Lower leg skin (tissue), 3 donors: ENCODE data around the gene DDN.

Source experiments
- POLR2A ChIP-seq, 2 donors: fragments of 450-650 bp; IDR thresholded peaks; one replicate each; pipeline ENCODE4 v1.6.1; 2016 to 2017; ENCODE audit warnings: antibody characterized with exemption in 2 of 2, mild to moderate bottlenecking in 1 of 2, moderate library complexity in 1 of 2
- TF ChIP-seq, protein P1 (sequence below), 3 donors: fragments of 450-650 bp; IDR thresholded peaks; one replicate each; pipeline ENCODE4 v1.5.1; 2016; ENCODE audit warnings: antibody characterized with exemption in 3 of 3, mild to moderate bottlenecking in 3 of 3, moderate library complexity in 2 of 3

DNA sequence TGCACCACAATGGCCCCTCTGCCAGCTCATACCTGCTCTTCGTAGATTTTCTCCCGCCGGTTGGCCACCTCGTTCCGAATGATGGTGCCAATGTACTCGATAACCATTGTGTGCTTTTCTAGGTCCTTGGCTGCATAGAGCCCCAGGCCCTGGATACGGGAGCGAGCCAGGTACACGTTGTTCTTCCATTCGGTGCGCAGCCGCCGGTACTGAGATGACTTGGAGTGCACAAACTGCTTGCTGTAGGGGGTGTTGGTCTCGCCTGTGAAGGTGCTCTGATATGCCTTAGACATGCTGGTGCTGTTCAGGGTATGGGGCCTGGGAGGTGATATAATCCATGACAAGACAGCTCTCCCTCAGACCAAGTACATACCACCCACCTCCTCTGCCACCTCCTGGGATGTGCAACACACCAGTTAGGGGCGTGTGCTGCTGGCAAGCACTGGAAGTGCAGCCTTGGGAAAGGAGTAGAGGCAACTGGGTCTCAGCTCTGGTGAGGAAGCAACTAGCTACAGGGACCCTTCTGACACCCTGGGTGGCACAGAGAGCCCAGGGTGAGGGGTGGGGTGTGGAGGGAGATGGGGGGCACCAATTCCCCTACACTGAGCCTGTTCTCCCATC, 23.5 kb upstream of the DDN start:
- TF ChIP-seq, protein P1, sequence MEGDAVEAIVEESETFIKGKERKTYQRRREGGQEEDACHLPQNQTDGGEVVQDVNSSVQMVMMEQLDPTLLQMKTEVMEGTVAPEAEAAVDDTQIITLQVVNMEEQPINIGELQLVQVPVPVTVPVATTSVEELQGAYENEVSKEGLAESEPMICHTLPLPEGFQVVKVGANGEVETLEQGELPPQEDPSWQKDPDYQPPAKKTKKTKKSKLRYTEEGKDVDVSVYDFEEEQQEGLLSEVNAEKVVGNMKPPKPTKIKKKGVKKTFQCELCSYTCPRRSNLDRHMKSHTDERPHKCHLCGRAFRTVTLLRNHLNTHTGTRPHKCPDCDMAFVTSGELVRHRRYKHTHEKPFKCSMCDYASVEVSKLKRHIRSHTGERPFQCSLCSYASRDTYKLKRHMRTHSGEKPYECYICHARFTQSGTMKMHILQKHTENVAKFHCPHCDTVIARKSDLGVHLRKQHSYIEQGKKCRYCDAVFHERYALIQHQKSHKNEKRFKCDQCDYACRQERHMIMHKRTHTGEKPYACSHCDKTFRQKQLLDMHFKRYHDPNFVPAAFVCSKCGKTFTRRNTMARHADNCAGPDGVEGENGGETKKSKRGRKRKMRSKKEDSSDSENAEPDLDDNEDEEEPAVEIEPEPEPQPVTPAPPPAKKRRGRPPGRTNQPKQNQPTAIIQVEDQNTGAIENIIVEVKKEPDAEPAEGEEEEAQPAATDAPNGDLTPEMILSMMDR (IDR thresholded peaks at IDR 0.05) = no peak
- no peak for TF ChIP-seq POLR2A (IDR thresholded peaks at IDR 0.05)
